WI38 (cell line): ENCODE results near the gene DOLK.

Experiments used
- H3K4me3 ChIP-seq: 2 replicates; pipeline ENCODE4 v1.5.1; 2011; ENCODE audit warnings: low read depth, mild to moderate bottlenecking, control low read depth, low read length
- TF ChIP-seq, protein P1 (sequence below): IDR thresholded peaks from 2 replicates; pipeline ENCODE4 v1.5.1; 2012; ENCODE audit warnings: low read depth, mild to moderate bottlenecking, control low read depth, low read length

The DOLK gene

DNA sequence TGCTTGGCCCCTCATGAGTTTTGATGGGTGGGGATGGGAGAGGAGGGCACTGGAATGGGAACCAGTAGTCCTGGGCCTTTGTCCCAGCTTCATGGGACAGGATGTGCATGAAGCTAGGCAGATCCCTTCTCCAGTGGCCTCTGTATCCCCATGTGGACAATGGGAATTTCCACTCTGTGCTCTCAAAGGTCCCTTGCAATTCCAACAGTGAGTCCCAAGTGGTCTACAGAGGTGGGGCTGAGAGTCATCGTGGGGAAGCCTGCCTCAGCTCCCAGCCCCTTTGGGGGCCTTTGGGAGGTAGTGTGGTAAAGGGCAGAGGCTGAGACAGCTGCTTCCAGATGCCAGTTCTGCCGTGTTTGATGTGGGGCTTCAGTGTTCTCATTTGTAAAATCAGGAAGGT, 28.5 kb downstream of the DOLK start:
- no peak overlapping the region for H3K4me3 ChIP-seq
- TF ChIP-seq, protein P1, sequence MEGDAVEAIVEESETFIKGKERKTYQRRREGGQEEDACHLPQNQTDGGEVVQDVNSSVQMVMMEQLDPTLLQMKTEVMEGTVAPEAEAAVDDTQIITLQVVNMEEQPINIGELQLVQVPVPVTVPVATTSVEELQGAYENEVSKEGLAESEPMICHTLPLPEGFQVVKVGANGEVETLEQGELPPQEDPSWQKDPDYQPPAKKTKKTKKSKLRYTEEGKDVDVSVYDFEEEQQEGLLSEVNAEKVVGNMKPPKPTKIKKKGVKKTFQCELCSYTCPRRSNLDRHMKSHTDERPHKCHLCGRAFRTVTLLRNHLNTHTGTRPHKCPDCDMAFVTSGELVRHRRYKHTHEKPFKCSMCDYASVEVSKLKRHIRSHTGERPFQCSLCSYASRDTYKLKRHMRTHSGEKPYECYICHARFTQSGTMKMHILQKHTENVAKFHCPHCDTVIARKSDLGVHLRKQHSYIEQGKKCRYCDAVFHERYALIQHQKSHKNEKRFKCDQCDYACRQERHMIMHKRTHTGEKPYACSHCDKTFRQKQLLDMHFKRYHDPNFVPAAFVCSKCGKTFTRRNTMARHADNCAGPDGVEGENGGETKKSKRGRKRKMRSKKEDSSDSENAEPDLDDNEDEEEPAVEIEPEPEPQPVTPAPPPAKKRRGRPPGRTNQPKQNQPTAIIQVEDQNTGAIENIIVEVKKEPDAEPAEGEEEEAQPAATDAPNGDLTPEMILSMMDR: no peak

DNA sequence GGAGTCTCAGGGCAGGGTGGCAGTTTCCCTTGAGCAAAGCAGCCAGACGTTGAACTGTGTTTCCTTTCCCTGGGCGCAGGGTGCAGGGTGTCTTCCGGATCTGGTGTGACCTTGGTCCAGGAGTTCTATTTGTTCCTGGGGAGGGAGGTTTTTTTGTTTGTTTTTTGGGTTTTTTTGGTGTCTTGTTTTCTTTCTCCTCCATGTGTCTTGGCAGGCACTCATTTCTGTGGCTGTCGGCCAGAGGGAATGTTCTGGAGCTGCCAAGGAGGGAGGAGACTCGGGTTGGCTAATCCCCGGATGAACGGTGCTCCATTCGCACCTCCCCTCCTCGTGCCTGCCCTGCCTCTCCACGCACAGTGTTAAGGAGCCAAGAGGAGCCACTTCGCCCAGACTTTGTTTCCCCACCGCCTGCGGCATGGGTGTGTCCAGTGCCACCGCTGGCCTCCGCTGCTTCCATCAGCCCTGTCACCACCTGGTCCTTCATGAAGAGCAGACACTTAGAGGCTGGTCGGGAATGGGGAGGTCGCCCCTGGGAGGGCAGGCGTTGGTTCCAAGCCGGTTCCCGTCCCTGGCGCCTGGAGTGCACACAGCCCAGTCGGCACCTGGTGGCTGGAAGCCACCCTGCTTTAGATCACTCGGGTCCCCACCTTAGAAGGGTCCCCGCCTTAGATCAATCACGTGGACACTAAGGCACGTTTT, 30.1 kb downstream of the DOLK start:
- no peak overlapping the region for H3K4me3 ChIP-seq
- TF ChIP-seq, protein P1: no peak

DNA sequence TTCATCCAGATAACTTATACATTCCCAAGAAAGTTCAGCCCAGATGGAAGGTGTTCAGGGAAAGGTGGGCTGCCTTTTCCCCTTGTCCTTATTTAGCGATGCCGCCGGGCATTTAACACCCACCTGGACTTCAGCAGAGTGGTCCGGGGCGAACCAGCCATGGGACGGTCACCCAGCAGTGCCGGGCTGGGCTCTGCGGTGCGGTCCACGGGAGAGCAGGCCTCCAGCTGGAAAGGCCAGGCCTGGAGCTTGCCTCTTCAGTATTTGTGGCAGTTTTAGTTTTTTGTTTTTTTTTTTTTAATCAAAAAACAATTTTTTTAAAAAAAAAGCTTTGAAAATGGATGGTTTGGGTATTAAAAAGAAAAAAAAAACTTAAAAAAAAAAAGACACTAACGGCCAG, 30.7 kb downstream of the DOLK start:
- TF ChIP-seq, protein P1: no peak
- no peak overlapping the region for H3K4me3 ChIP-seq

DNA sequence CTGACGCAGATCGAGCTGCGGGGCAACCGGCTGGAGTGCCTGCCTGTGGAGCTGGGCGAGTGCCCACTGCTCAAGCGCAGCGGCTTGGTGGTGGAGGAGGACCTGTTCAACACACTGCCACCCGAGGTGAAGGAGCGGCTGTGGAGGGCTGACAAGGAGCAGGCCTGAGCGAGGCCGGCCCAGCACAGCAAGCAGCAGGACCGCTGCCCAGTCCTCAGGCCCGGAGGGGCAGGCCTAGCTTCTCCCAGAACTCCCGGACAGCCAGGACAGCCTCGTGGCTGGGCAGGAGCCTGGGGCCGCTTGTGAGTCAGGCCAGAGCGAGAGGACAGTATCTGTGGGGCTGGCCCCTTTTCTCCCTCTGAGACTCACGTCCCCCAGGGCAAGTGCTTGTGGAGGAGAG, 31.2 kb downstream of the DOLK start:
- H3K4me3 ChIP-seq: no peak overlapping the region
- TF ChIP-seq, protein P1: no peak

DNA sequence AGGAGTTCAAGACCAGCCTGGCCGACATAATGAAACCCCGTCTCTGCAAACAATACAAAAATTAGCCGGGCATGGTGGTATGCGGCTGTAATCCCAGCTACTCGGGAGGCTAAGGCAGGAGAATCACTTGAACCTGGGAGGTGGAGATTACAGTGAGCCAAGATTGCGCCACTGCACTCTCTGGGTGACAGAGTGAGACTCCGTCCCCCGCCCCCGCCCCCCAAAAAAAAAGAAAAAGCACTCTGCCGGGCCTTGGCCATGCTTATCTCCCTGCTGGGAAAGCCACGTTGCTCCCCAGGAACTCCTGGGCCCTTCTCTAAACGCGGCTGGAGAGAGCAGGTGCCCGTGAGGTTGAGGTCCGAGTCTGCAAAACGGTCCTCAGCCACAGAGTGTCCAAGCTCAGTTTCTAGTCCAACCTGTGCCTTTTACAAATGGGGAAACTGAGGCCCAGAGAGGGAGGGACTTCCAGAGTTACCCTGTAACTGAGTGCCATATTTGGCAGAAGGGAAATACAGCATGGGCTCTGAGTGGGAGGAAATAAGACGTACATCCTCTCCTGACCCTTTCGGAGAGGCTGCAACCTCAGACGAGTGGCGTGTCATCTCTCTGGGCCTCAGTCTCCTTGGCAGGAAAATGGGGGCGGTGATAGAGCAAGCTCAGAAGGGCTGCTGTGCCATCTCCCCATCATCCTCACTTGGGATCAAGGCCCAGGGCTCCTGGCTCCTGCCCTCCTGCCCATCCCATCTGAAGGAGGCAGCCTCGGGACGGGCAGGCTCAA, 33.2 kb downstream of the DOLK start:
- H3K4me3 ChIP-seq: no peak overlapping the region
- TF ChIP-seq, protein P1: no peak

DNA sequence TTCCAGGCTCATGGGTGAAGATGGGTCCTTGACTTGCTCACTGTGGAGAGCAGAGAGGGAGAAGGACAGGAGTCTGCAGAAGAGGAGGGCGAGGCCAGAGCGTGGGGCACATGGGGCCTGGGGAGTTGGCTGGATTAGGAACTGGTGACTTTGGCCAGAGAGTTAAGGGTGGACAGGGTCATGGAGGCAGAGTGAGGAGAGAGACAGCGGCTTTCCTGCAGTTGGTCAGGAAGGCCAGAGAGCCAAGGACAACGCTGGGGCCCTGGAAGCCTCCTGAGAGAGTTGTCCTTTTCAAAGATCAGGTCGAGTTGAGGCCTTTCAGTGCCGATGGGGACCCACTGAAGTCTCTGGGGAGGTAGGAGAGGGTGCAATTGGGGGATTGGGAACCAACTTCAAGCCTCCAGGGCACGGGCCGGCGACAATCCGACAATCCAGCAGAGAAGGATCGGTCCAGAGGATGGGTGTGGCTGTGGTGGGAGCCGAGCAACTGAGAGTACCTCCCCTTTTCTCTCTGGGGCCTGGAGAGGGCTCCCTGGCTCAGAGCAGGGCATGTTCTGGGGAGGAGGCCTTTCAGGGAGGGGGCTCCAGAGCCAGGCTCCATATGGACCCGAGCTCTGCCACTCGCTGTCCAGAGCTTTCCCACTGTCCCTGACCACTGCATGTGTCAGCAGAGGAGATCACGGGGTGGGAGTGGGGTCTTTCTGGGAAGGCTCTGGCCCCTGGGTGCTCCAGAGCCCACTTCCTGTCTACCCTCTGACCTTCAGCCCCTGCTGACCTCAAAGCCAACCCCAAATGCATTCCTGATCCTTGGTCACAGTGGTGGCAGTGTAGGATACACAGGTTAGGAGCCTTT, 34.1 kb downstream of the DOLK start:
- no peak overlapping the region for H3K4me3 ChIP-seq
- TF ChIP-seq, protein P1: no peak
